Limb (tissue), 2 donors: Measurements from ENCODE around the gene HAUS3.
"Not testable (repeated sequence)": the region's sequence is repeated elsewhere in the genome, so short reads cannot be mapped to it uniquely, and the experiment has no call there.

Experiments used
- DNase-seq, 2 donors: peaks; one replicate each; pipeline ENCODE4 v3.0.0-alpha.2; 2016; ENCODE audit errors: extremely low spot score in 2 of 2

Gene HAUS3

DNA sequence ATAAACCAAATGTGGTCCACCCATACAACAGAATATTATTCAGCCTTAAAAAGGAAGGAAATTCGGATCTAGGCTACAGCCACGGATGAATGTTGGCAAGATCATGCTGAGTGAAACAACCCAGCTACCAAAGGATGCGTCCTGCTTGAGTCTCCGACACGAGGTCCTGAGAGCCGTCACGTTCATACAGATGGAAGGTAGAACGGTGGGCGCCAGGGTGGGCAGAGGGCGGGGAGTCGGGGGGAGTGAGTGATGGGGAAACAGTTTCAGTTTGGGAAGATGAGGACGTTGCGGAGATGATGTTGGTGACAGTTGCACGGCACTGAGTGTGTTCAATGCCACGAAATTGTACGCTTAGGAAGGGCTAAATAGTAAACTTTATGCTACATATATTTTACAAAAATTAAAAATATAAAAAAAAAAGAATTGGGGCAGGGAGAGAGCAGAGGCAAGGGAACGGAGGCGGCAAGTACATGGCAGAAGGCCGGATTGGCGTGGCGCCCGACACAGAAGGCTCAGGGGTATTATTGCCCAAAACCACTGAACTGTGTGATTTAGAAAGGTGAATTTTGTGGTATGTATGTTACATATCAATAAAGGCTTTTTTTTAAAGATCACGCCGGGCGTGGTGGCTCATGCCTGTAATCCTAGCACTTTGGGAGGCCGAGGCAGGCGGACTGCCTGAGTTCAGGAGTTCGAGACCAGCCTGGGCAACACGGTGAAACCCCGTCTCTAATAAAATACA, 34.8 kb upstream of the HAUS3 start:
- no peak for DNase-seq

DNA sequence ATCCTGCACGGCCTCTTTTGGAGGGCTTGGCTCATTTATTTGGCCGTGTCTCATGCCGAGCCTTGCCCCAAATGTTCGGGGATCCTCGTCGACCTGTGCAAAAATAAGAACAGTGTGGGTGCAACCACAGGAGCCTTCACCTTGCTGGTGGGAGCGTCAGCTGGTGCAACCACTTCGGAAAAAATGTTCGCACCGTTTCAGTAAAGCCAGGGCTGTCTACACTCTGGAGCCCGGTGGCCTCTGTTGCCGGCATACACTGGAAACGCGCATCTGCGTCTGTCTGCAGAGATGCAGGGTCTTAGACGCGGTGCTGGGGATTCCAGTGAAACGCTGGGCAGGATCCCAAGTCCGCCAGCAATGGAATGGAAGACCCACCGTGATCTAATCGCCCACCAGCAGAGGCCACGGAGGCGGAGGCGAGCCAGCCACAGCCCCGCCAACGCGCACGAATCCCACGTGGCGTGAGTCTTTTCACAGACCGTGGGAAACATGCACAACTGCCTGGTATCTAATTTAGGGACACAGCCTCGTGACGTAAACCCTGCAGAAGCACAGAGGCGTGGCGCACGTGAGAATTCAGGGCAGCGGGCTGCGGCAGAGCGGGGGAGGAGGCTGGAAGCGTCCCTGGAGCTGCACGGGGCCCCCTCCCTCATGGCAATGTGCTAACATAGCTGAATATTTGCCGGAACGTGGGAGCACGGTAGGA, 33.8 kb upstream of the HAUS3 start:
- no peak for DNase-seq

DNA sequence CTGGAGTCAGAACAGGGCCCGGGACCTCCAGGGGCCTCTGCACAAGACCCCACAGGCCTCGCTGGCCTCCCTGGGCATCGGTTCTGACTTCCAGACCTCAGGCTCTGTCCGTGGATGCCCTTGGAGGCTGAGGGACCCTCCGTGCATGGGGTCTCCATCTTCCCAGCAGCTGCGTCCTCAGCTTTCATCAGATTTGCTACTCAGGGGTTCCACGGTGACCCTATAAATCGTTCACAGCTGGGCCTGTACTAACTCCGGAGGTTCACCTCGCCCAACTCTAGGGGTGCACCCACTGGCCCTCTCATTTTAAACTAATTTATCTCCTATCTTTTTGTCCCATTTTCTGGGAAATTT, 33.1 kb upstream of the HAUS3 start:
- not testable (repeated sequence) for DNase-seq

DNA sequence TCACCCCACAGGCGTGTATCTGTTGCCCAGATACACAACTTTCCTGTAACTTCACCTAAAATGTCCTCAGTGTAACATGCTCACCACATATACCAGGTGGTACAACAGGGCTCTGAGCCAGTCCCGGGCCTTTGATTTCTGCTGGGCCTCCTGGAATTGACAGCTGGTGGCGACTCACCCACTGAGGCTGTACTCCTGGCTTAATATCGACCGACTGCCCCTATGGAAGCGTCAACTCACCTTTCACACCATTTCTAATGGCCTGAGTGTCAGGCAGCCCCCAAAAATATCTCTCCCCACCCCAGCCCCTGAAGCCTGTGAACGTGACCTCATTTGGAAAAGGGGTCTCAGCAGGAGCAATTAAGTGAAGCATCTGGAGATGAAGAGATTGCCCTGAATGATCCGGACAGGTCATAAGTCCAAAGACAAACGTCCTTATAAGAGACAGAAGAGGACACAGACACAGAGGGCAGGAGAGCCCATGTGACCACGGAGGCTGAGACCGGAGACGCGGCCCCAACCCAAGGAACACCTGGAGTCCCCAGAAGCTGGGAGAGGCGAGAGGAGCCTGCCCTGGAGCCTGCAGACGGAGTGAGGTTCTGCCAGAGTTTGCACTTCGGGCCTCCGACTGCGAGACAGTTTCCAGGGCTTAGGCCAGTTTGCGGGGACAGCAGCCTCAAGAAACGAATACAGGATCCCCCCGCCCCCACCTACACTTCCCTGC, 32.6 kb upstream of the HAUS3 start:
- DNase-seq = no peak

- no peak for DNase-seq
Observed at GRCh38 chr4:2273657-2274319, 31.9 kb upstream of the HAUS3 start.

DNA sequence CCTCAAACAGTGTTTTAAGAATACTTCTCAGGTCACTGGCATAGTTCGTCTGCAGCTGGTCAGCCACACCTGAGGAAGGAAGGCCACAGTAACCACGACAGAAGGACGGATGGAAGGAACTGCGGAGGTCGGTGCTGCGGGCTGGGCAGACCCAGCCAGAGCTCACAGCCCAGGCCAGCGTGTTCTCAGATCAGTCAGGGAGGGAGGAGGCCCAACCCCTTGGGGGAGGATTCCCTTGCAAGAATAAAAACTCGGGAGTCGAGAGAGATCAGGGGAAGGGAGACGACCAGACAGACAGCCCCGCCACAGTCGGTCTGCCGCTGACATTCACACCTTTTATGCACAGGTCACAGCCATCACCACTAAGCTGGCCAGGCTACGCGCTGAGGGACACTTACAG, 31.3 kb upstream of the HAUS3 start:
- DNase-seq = no peak

GRCh38 chr4:2272828-2273120, 30.9 kb upstream of the HAUS3 start:
- no peak for DNase-seq

DNA sequence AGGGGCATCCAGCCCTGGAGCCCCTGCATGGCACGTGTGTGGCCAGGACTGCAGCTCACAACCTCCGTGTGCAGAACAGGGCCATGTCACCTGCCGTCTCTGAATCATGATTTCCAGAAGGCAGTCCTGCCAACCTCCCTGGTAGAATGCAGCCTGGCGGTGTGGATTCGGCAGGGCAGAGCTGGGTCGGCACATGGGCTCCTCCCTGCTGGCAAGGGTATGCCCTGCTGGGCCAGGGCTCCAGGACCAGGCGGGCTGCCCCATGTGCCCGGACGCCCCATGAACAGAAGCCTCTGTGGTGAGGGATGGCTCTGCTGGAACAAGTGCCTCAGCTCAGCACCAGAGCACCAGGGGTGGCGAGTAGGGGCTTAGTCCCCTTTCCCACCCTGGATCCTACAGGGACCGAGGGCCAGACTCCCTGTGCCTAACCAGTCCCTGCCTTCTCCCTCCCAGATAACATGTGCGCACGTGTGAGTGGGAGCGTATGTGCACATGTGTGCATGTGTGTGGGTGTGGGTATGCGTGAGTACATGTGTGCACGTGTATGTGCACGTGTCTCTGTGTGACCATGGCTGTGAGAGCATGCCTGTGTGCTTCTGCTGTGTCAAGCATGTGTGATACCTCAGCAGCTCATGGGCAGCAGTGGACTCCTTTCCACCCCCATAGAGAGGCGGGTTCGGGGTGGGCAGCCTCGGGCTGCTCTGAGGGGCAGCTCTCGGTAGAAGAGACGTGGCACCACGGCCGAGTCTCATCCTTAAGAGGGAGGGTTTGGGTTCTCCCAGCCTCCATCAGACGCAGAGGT, 30.3 kb upstream of the HAUS3 start:
- DNase-seq = no peak

- no peak for DNase-seq
Observed at GRCh38 chr4:2271279-2272025, 29.5 kb upstream of the HAUS3 start.

DNA sequence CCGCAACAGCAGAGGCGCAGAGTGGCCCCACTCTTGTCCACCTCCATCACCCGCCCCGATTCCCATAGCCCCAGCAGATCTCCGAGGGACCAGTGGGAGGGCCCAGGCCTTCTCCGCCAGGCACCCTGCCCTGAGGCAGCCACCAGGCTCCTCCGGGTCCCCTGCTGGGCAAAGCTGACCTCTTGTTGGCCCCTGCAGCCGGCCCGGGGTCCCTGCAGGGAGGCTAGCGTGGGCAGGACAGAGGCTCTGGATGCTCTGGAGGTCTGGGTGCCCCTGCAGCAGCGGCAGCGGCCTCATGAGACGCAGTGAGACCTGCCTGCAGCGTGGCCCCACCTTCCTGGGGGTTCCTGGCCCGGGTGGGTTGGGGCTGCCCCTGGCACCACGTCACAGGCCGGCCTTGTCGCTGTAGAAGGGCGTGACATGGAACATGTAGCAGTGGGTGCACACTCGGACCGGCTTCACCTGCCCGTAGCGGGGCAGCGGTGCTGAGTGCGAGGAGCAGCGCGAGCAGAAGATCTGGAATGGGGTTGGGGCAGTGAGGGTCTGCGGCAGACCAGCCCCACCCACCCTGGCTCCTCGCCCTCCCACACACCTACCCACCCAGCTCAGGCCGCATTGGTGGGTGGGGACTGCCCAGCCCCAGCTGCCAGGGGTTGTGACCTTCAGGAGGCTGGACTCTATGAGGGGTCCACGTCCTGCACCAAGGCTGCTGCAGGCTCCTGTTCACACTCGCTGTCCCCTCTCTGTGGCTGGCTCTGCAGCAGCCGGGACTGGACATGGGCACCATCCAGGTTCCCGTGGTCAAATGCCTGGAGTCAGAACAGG, 28.6 kb upstream of the HAUS3 start:
- DNase-seq = no peak

GRCh38 chr4:2269618-2270163, 27.8 kb upstream of the HAUS3 start:
- DNase-seq = no peak

- no peak for DNase-seq
Observed at GRCh38 chr4:2269206-2269531, 27.2 kb upstream of the HAUS3 start.

GRCh38 chr4:2268357-2269205, 26.7 kb upstream of the HAUS3 start:
- no peak for DNase-seq

GRCh38 chr4:2267841-2268240, 25.9 kb upstream of the HAUS3 start:
- DNase-seq = no peak

GRCh38 chr4:2267320-2267811, 25.4 kb upstream of the HAUS3 start:
- DNase-seq = no peak

GRCh38 chr4:2266821-2267220, 24.9 kb upstream of the HAUS3 start:
- DNase-seq = no peak

- DNase-seq = no peak
Observed at GRCh38 chr4:2266181-2266580, 24.3 kb upstream of the HAUS3 start.
